IPS-18c (cell line): ENCODE measurements around the gene CLCN2.
A peak's percentile ranks its signal among the peaks of the same experiment; 100 is the strongest.

Source experiments
- H3K4me3 ChIP-seq: 2 replicates; pipeline ENCODE4 v1.7.0; 2013; ENCODE audit warnings: low read depth, mild to moderate bottlenecking, low read length, moderate library complexity; ENCODE audit not compliant: insufficient read depth
- H3K9me3 ChIP-seq: one replicate; pipeline ENCODE4 v1.6.1; 2013; ENCODE audit warnings: mild to moderate bottlenecking, low read length, moderate library complexity; ENCODE audit not compliant: control insufficient read depth, insufficient read depth

The CLCN2 gene

GRCh38 chr3:184368586-184369183, 7.3 kb upstream of the CLCN2 start:
- H3K4me3 ChIP-seq = no peak overlapping the region
- no peaks in the 10 kb centered on the region for H3K9me3 ChIP-seq

GRCh38 chr3:184368116-184368515, 6.7 kb upstream of the CLCN2 start:
- H3K4me3 ChIP-seq = no peak overlapping the region

GRCh38 chr3:184366619-184367289, 5.3 kb upstream of the CLCN2 start:
- H3K9me3 ChIP-seq = no peaks in the 10 kb centered on the region

More at GRCh38 chr3:184368116-184368515, 6.7 kb upstream of the CLCN2 start:
- H3K9me3 ChIP-seq = no peaks in the 10 kb centered on the region

GRCh38 chr3:184362668-184363546, 1.5 kb upstream of the CLCN2 start:
- Histone ChIP-seq H3K9me3 (no peaks in the 10 kb centered on the region), H3K4me3 (peak overlapping the region; percentile 89)

More at GRCh38 chr3:184366619-184367289, 5.3 kb upstream of the CLCN2 start:
- H3K4me3 ChIP-seq = no peak overlapping the region

GRCh38 chr3:184361932-184362667, 695 bp upstream of the CLCN2 start:
- Histone ChIP-seq H3K9me3 (no peaks in the 10 kb centered on the region), H3K4me3 (peak overlapping the region; percentile 89)

- Histone ChIP-seq H3K9me3 (no peaks in the 10 kb centered on the region), H3K4me3 (peak overlapping the region; percentile 89)
These were observed 375 bp downstream of the CLCN2 start for GRCh38 chr3:184360929-184361531.

GRCh38 chr3:184360070-184360928, 1.1 kb downstream of the CLCN2 start:
- H3K4me3 ChIP-seq = peak overlapping the region; percentile 89
- H3K9me3 ChIP-seq = no peaks in the 10 kb centered on the region

- peak overlapping the region; percentile 24; the same call in 1 of the 2 replicates for H3K4me3 ChIP-seq
- H3K9me3 ChIP-seq = no peaks in the 10 kb centered on the region
These were observed 1.8 kb downstream of the CLCN2 start for GRCh38 chr3:184359610-184360009.

GRCh38 chr3:184358921-184359350, 2.5 kb downstream of the CLCN2 start:
- H3K9me3 ChIP-seq = no peaks in the 10 kb centered on the region

GRCh38 chr3:184358124-184358767, 3.2 kb downstream of the CLCN2 start:
- no peaks in the 10 kb centered on the region for H3K9me3 ChIP-seq
- H3K4me3 ChIP-seq = no peak overlapping the region

More at GRCh38 chr3:184358921-184359350, 2.5 kb downstream of the CLCN2 start:
- H3K4me3 ChIP-seq = no peak overlapping the region

GRCh38 chr3:184357248-184358123, 3.9 kb downstream of the CLCN2 start:
- no peak overlapping the region for H3K4me3 ChIP-seq
- H3K9me3 ChIP-seq = no peaks in the 10 kb centered on the region

- Histone ChIP-seq H3K4me3 (no peak overlapping the region), H3K9me3 (no peaks in the 10 kb centered on the region)
These were observed 6.0 kb downstream of the CLCN2 start for GRCh38 chr3:184355261-184356040.

GRCh38 chr3:184354754-184355153, 6.7 kb downstream of the CLCN2 start:
- Histone ChIP-seq H3K4me3 (no peak overlapping the region), H3K9me3 (no peaks in the 10 kb centered on the region)

- Histone ChIP-seq H3K9me3 (no peaks in the 10 kb centered on the region), H3K4me3 (no peak overlapping the region)
These were observed 7.2 kb downstream of the CLCN2 start for GRCh38 chr3:184354121-184354728.
